GM12878 (cell line): ENCODE results near the gene MAST2. TPM values are rescaled to one million over a fixed set of nuclear protein-coding genes. Genes with fewer than 3 reads are reported as not detected.
"Not testable (repeated sequence)": the region's sequence is repeated elsewhere in the genome, so short reads cannot be mapped to it uniquely, and the experiment has no call there.

ENCODE experiments used
- ATAC-seq: fragments of 200-7000 bp; cut with Tn5 transposase; 3 replicates; pipeline ENCODE4 v1.9.1; 2020; ENCODE audit warnings: mild to moderate bottlenecking, moderate library complexity
- BruUV-seq: library from RNA; stranded (reverse); fragments of 400-500 nt; replicated peaks from 2 replicates; lab custom pipeline; 2021; lab: Mats Ljungman, UMichigan
- CTCF ChIA-PET: fragments of 300-600 bp; sonication (Branson Sonifier 250); formaldehyde crosslinking; extraction: SDS; loops from one replicate; lab custom pipeline; 2021; ENCODE audit warnings: inconsistent platforms; lab: Yijun Ruan, JAX
- POLR2A ChIA-PET: fragments of 350-600 bp; formaldehyde crosslinking; extraction: SDS; loops from one replicate; lab custom pipeline; 2021; ENCODE audit warnings: inconsistent platforms; lab: Charles Lee
- RAD21 ChIA-PET: fragments of 300-600 bp; sonication (Branson Sonifier 250); formaldehyde crosslinking; loops from one replicate; lab custom pipeline; 2023; ENCODE audit warnings: antibody characterized with exemption; ENCODE audit not compliant: unreplicated experiment; lab: Charles Lee
- SMC1A ChIA-PET: fragments of 300-600 bp; sonication (Branson Sonifier 250); formaldehyde crosslinking; loops from one replicate; lab custom pipeline; 2023; ENCODE audit not compliant: unreplicated experiment, uncharacterized antibody; lab: Charles Lee
- DNase-seq: peaks from one replicate; pipeline ENCODE4 v3.0.0-alpha.2; 2011; ENCODE audit warnings: low read depth, low spot score
- FAIRE-seq: peaks from 3 replicates; lab custom pipeline; 2011; peaks lifted over from hg19 to GRCh38; lab: Jason Lieb, UNC
- H2AFZ ChIP-seq: 2 replicates; pipeline ENCODE4 v1.6.0; 2011; ENCODE audit warnings: low read depth, low read length, control low read depth; ENCODE audit not compliant: control insufficient read depth
- H3K27ac ChIP-seq: 2 replicates; pipeline ENCODE4 v1.5.1; 2011; ENCODE audit warnings: control low read depth; ENCODE audit not compliant: control insufficient read depth, insufficient read depth
- H3K27me3 ChIP-seq, 2 experiments: replicated peaks in 1 of 2; 2 replicates each; pipeline versions ENCODE4 v1.6.0 to v1.6.1; 2011; ENCODE audit warnings: low read length in 1 of 2; ENCODE audit not compliant: control insufficient read depth in 2 of 2, insufficient read depth in 2 of 2
- H3K36me3 ChIP-seq, 2 experiments: 2 replicates each; pipeline ENCODE4 v1.5.1; 2011; ENCODE audit warnings: low read length in 1 of 2; ENCODE audit not compliant: control insufficient read depth in 2 of 2, insufficient read depth in 2 of 2
- H3K4me1 ChIP-seq: 2 replicates; pipeline ENCODE4 v1.6.1; 2011; ENCODE audit warnings: mild to moderate bottlenecking, low read length, moderate library complexity, mixed read lengths; ENCODE audit not compliant: control insufficient read depth, insufficient read depth
- H3K4me2 ChIP-seq: 2 replicates; pipeline ENCODE4 v1.6.0; 2011; ENCODE audit warnings: control low read depth; ENCODE audit not compliant: control insufficient read depth, insufficient read depth
- H3K4me3 ChIP-seq: fragments of 200-600 bp; sonication (generic); 2 replicates; pipeline ENCODE4 v1.5.1; 2016
- H3K79me2 ChIP-seq: 2 replicates; pipeline ENCODE4 v1.6.0; 2011; ENCODE audit warnings: low read length; ENCODE audit not compliant: control insufficient read depth, insufficient read depth
- H3K9ac ChIP-seq: 2 replicates; pipeline ENCODE4 v1.8.0; 2011; ENCODE audit warnings: low read length, control low read depth, mixed read lengths; ENCODE audit not compliant: control insufficient read depth, insufficient read depth
- H3K9me3 ChIP-seq: replicated peaks from 3 replicates; pipeline ENCODE4 v1.5.1; 2011; ENCODE audit warnings: mild to moderate bottlenecking, low read length; ENCODE audit not compliant: control insufficient read depth, insufficient read depth
- H4K20me1 ChIP-seq: 2 replicates; pipeline ENCODE4 v1.6.0; 2011; ENCODE audit not compliant: control insufficient read depth, insufficient read depth
- BRCA1 ChIP-seq: IDR thresholded peaks from 2 replicates; pipeline ENCODE4 v1.6.1; 2011; ENCODE audit warnings: low read depth, low read length, improper control_type of control experiment
- CBX3 ChIP-seq: fragments of 200-600 bp; sonication (generic); IDR thresholded peaks from 2 replicates; pipeline ENCODE4 v1.6.1; 2016; ENCODE audit warnings: low read depth, borderline replicate concordance
- CHD1 ChIP-seq: IDR thresholded peaks from 2 replicates; pipeline ENCODE4 v1.6.1; 2012; ENCODE audit warnings: low read depth, low read length, improper control_type of control experiment
- JUND ChIP-seq: IDR thresholded peaks from 2 replicates; pipeline ENCODE4 v1.6.1; 2012; ENCODE audit warnings: low read depth, mild to moderate bottlenecking, low read length, improper control_type of control experiment, moderate library complexity
- MEF2B ChIP-seq: fragments of 450-650 bp; IDR thresholded peaks from 2 replicates; pipeline ENCODE4 v1.6.1; 2018; ENCODE audit warnings: mild to moderate bottlenecking, moderate library complexity; ENCODE audit not compliant: partially characterized antibody, poor library complexity, severe bottlenecking
- POU2F2 ChIP-seq: IDR thresholded peaks from 3 replicates; pipeline ENCODE4 v1.6.1; 2011; ENCODE audit warnings: low read depth, mild to moderate bottlenecking, low read length, borderline replicate concordance
- PRDM15 ChIP-seq: fragments of 450-650 bp; formaldehyde crosslinking; IDR thresholded peaks from 2 replicates; pipeline ENCODE4 v1.4.0; 2020; ENCODE audit warnings: mild to moderate bottlenecking, moderate library complexity
- RBBP5 ChIP-seq: fragments of 200-600 bp; sonication (generic); conservative IDR thresholded peaks from 2 replicates; pipeline ENCODE4 v1.6.1; 2016
- RUNX3 ChIP-seq: IDR thresholded peaks from 2 replicates; pipeline ENCODE4 v1.6.1; 2012; ENCODE audit warnings: low read length, inconsistent platforms
- SMC3 ChIP-seq: IDR thresholded peaks from 2 replicates; pipeline ENCODE4 v1.6.1; 2011; ENCODE audit warnings: low read length, improper control_type of control experiment, borderline replicate concordance
- SP1 ChIP-seq: IDR thresholded peaks from one replicate; pipeline ENCODE4 v1.6.1; 2011; ENCODE audit warnings: low read depth, low read length
- USF1 ChIP-seq: IDR thresholded peaks from 2 replicates; pipeline ENCODE4 v1.6.1; 2011; ENCODE audit warnings: borderline replicate concordance, low read depth, mild to moderate bottlenecking, moderate library complexity, mixed read lengths, low read length; ENCODE audit not compliant: insufficient read depth; ENCODE audit errors: extremely low read length
- WGBS: methylation state at CpG from one replicate; pipeline ENCODE4 v1.1.6; 2016; ENCODE audit warnings: low lambda C conversion rate; ENCODE audit not compliant: insufficient replicate concordance, insufficient coverage; ENCODE audit errors: missing lambda C conversion rate; 5-methylcytosine and 5-hydroxymethylcytosine counted together
- in situ Hi-C: fragments of 300-500 bp; cut with MboI; formaldehyde crosslinking; loops from 9 replicates; pipeline ENCODE4 v1.14.3; 2018; ENCODE audit warnings: mixed read lengths
- intact Hi-C: fragments of 100-400 bp; cut with micrococcal nuclease; formaldehyde crosslinking; loops from one replicate; pipeline ENCODE4 v1.14.2; 2022; ENCODE audit not compliant: unreplicated experiment
- polyA plus RNA-seq, 11 experiments: library from polyadenylated mRNA; depleted of rRNA in 4 of 11; unstranded in 6 of 11; stranded (reverse) in 5 of 11; fragments of >200 nt; fragmentation: Nextera tagmentation in 4 of 11; fragmentation: Illumina TruSeq in 1 of 11; extraction: Ambion mirVana in 4 of 11; extraction: Trizol in 1 of 11; gene quantifications; 1 replicate in 1 of 11; 2 replicates in 10 of 11; pipeline versions ENCODE4 v1.2.1 to v1.2.3, GENCODE V29; 2011 to 2016; ENCODE audit warnings: inconsistent platforms in 2 of 11, missing spikeins in 2 of 11, low read depth in 1 of 11
- total RNA-seq, 4 experiments: library from RNA; depleted of rRNA in 3 of 4; stranded (reverse); fragments of >200 nt in 3 of 4; fragmentation: Illumina TruSeq in 1 of 4; extraction: Trizol in 1 of 4; gene quantifications; 2 replicates each; pipeline versions ENCODE4 v1.2.1 to v1.2.3, GENCODE V29; 2013 to 2021

The MAST2 gene
- total and polyA plus RNA-seq, 10 of the 15 experiments (the other 5 are each of a cell fraction or from before 2014, with no cell fraction given): 1.0 to 28.7 (median 13.8) TPM

DNA sequence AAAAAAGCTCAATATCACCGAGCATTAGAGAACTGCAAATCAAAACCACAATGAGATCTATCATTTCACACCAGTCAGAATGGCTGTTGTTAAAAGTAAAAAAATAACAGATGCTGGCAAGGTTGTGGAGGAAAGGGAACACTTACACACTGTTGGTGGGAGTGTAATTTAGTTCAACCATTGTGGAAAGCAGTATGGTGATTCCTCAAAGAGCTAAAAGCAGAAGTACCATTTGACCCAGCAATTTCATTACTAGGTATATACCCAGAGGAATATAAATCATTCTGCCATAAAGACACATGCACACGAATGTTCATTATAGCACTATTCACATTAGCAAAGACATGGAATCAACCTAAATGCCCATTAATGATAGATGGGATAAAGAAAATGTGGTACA is 146.1 kb downstream of the MAST2 start:
- ATAC-seq, RAD21 ChIA-PET, BruUV-seq, DNase-seq, FAIRE-seq, H3K4me1 ChIP-seq, H3K79me2 ChIP-seq, in situ Hi-C loops, H4K20me1 ChIP-seq, H3K36me3 ChIP-seq, H3K9me3 ChIP-seq, intact Hi-C loops, H3K27me3 ChIP-seq, H3K9ac ChIP-seq, H3K4me2 ChIP-seq, H3K27ac ChIP-seq, H3K4me3 ChIP-seq, H2AFZ ChIP-seq: not testable (repeated sequence)
- CTCF ChIA-PET: interaction anchor here (0.6 to 1.3 kb wide), 2 partner anchors 16 to 17 kb away, joined by 3 to 4 read pairs; no protein-coding TSS in a partner anchor
- SMC1A ChIA-PET: interaction anchor here (1.0 kb wide), 1 partner anchor 12 kb away, joined by 3 read pairs; no protein-coding TSS in a partner anchor
- WGBS: 7% methylated on average over 2 of the region's 2 CpGs
- POLR2A ChIA-PET: interaction anchor here (0.6 kb wide), 1 partner anchor 159 kb away, joined by 4 read pairs; no protein-coding TSS in a partner anchor
- peak; percentile 53 for TF ChIP-seq MEF2B
- TF ChIP-seq, all 136 proteins: peak for 1; not testable (repeated sequence) for 135

- in situ Hi-C loops (no loop called here), intact Hi-C loops (no loop called here)
- Histone ChIP-seq H3K27ac (no peak overlapping the region), H3K4me1 (no peaks in the 10 kb centered on the region), H3K9me3 (no peaks in the 10 kb centered on the region), H2AFZ (no peak overlapping the region), H3K4me3 (no peak overlapping the region), H4K20me1 (no peaks in the 10 kb centered on the region), H3K4me2 (no peak overlapping the region), H3K9ac (no peak overlapping the region), H3K36me3 (no peaks in the 10 kb centered on the region), H3K27me3 (no peaks in the 10 kb centered on the region), H3K79me2 (no peaks in the 10 kb centered on the region)
- ChIA-PET CTCF (interaction anchor here (0.9 kb wide), 1 partner anchor 19 kb away, joined by 3 read pairs; no protein-coding TSS in a partner anchor), POLR2A (no interaction called here), RAD21 (no interaction called here), SMC1A (no interaction called here)
- ATAC-seq (no peak), FAIRE-seq (no peak), DNase-seq (no peak)
- no TSS peak for BruUV-seq
- 78% methylated on average over 2 of the region's 2 CpGs for WGBS
- TF ChIP-seq CHD1: no peak
- no peak for TF ChIP-seq USF1
- TF ChIP-seq RBBP5: no peak
- TF ChIP-seq JUND: no peak
- no peak for TF ChIP-seq POU2F2
- no peak for TF ChIP-seq BRCA1
- TF ChIP-seq CBX3: no peak
- no peak for TF ChIP-seq PRDM15 (CRISPR knock-in tag)
- no peak for TF ChIP-seq SP1
- TF ChIP-seq SMC3: no peak
- TF ChIP-seq RUNX3: no peak
Measured at GRCh38 chr1:45952072-45952471, 148.7 kb downstream of the MAST2 start.
